HepG2 (cell line): ENCODE data around the gene ARHGAP26. TPM values are rescaled to one million over a fixed set of nuclear protein-coding genes. Genes with fewer than 3 reads are reported as not detected.

Experiments used
- ATAC-seq: fragments of 200-7000 bp; cut with Tn5 transposase; 3 replicates; pipeline ENCODE4 v1.9.1; 2020; ENCODE audit warnings: mild to moderate bottlenecking, moderate library complexity
- BruUV-seq: library from RNA; stranded (reverse); fragments of 400-500 nt; replicated peaks from 2 replicates; lab custom pipeline; 2021; lab: Mats Ljungman, UMichigan
- CTCF ChIA-PET: fragments of 300-600 bp; formaldehyde crosslinking; extraction: SDS; loops from one replicate; lab custom pipeline; 2021; ENCODE audit warnings: low total read pairs, inconsistent platforms, low intra/inter-chr PET ratio; lab: Yijun Ruan, JAX
- POLR2A ChIA-PET: fragments of 350-600 bp; sonication (Branson Sonifier 250); formaldehyde crosslinking; loops from one replicate; lab custom pipeline; 2020; ENCODE audit warnings: antibody characterized with exemption, inconsistent platforms; lab: Yijun Ruan, JAX
- DNase-seq: peaks from one replicate; pipeline ENCODE4 v3.0.0-alpha.2; 2015; ENCODE audit warnings: low spot score
- FAIRE-seq: peaks from 3 replicates; lab custom pipeline; 2011; peaks lifted over from hg19 to GRCh38; lab: Jason Lieb, UNC
- H2AFZ ChIP-seq: one replicate; pipeline ENCODE4 v1.6.1; 2011; ENCODE audit warnings: low read length, inconsistent platforms
- H3K27ac ChIP-seq: fragments of 300-600 bp; 3 replicates; pipeline ENCODE4 v1.8.0; 2011; ENCODE audit warnings: mixed run types, mild to moderate bottlenecking, mixed read lengths, low read length, inconsistent platforms; ENCODE audit not compliant: insufficient read depth; ENCODE audit errors: extremely low read length
- H3K27me3 ChIP-seq, 2 experiments: fragments of 200-600 bp in 1 of 2; 2 replicates in 1 of 2; 3 replicates in 1 of 2; pipeline versions ENCODE4 v1.6.0 to v1.8.0; 2011; ENCODE audit warnings: low read length in 2 of 2, mild to moderate bottlenecking in 2 of 2, moderate library complexity in 2 of 2, inconsistent platforms in 1 of 2; ENCODE audit not compliant: insufficient read depth in 2 of 2, control insufficient read depth in 1 of 2
- H3K36me3 ChIP-seq, 2 experiments: fragments of 200-600 bp in 1 of 2; replicated peaks in 1 of 2; 2 replicates in 1 of 2; 3 replicates in 1 of 2; pipeline versions ENCODE4 v1.5.1 to v1.8.0; 2011; ENCODE audit warnings: low read length in 2 of 2, inconsistent platforms in 1 of 2; ENCODE audit not compliant: insufficient read depth in 2 of 2, control insufficient read depth in 1 of 2
- H3K4me1 ChIP-seq: 2 replicates; pipeline ENCODE4 v1.5.1; 2012; ENCODE audit warnings: low read length, inconsistent platforms; ENCODE audit not compliant: insufficient read depth
- H3K4me2 ChIP-seq: 2 replicates; pipeline ENCODE4 v1.6.0; 2011; ENCODE audit warnings: low read depth, low read length, inconsistent platforms
- H3K4me3 ChIP-seq, 3 experiments: fragments of 200-600 bp in 1 of 3; sonication (generic), shearing (Covaris generic) in 1 of 3; replicated peaks in 1 of 3; 2 replicates each; pipeline ENCODE4 v1.5.1; 2011 to 2016; ENCODE audit warnings: low read length in 3 of 3, inconsistent platforms in 2 of 3, low read depth in 2 of 3, mild to moderate bottlenecking in 2 of 3, control low read depth in 1 of 3, mixed read lengths in 1 of 3; ENCODE audit not compliant: insufficient read depth in 1 of 3
- H3K79me2 ChIP-seq: one replicate; pipeline ENCODE4 v1.6.1; 2011; ENCODE audit warnings: low read length, inconsistent platforms; ENCODE audit not compliant: insufficient read depth
- H3K9ac ChIP-seq: 2 replicates; pipeline ENCODE4 v1.6.0; 2011; ENCODE audit warnings: mild to moderate bottlenecking, low read depth, low read length, inconsistent platforms; ENCODE audit not compliant: insufficient read depth
- H3K9me3 ChIP-seq: 2 replicates; pipeline ENCODE4 v1.5.1; 2012; ENCODE audit warnings: mild to moderate bottlenecking, low read length
- H4K20me1 ChIP-seq: 2 replicates; pipeline ENCODE4 v1.6.0; 2011; ENCODE audit warnings: inconsistent platforms, mild to moderate bottlenecking, low read length, moderate library complexity; ENCODE audit not compliant: insufficient read depth
- ARNTL ChIP-seq: sonication (generic); formaldehyde crosslinking; IDR thresholded peaks from 2 replicates; pipeline ENCODE4 v1.4.0; 2020; ENCODE audit warnings: mild to moderate bottlenecking, missing genetic modification reagents
- ASH2L ChIP-seq: fragments of 300-600, 200-600 bp; sonication (generic); IDR thresholded peaks from 2 replicates; pipeline ENCODE4 v1.7.0; 2017; ENCODE audit warnings: low read depth, mild to moderate bottlenecking, moderate library complexity, mixed read lengths, low read length; ENCODE audit not compliant: insufficient read length
- CBX1 ChIP-seq: IDR thresholded peaks from one replicate; pipeline ENCODE4 v1.6.1; 2016; ENCODE audit warnings: antibody characterized with exemption, low read depth
- HOXA3 ChIP-seq: sonication (generic); formaldehyde crosslinking; IDR thresholded peaks from 2 replicates; pipeline ENCODE4 v1.5.0; 2020; ENCODE audit warnings: missing genetic modification reagents
- KDM5A ChIP-seq: fragments of 200-600 bp; sonication (generic); IDR thresholded peaks from 2 replicates; pipeline ENCODE4 v1.7.0; 2018; ENCODE audit warnings: antibody characterized with exemption, mild to moderate bottlenecking, low read length, borderline replicate concordance
- MAZ ChIP-seq, 2 experiments: sonication (generic) in 1 of 2; formaldehyde crosslinking in 1 of 2; IDR thresholded peaks; 2 replicates each; pipeline versions ENCODE4 v1.5.0 to v1.6.1; 2012 to 2020; ENCODE audit warnings: low read depth in 2 of 2, mild to moderate bottlenecking in 2 of 2, borderline replicate concordance in 1 of 2, improper control_type of control experiment in 1 of 2, low read length in 1 of 2, missing genetic modification reagents in 1 of 2, moderate library complexity in 1 of 2
- POGK ChIP-seq: sonication (generic); formaldehyde crosslinking; conservative IDR thresholded peaks from 2 replicates; pipeline ENCODE4 v1.8.0; 2022; ENCODE audit warnings: mild to moderate bottlenecking, moderate library complexity, missing genetic modification reagents
- POLR2AphosphoS5 ChIP-seq: IDR thresholded peaks from 2 replicates; pipeline ENCODE4 v1.6.1; 2012; ENCODE audit warnings: low read depth, low read length
- TAF15 ChIP-seq: fragments of 200-400 bp; formaldehyde crosslinking; IDR thresholded peaks from one replicate; pipeline ENCODE4 v1.6.1; 2018; ENCODE audit warnings: mild to moderate bottlenecking, low read depth, low read length; ENCODE audit not compliant: poor library complexity, severe bottlenecking
- YY1 ChIP-seq: IDR thresholded peaks from 2 replicates; pipeline ENCODE4 v1.6.1; 2011; ENCODE audit warnings: low read length, low read depth, moderate library complexity, mild to moderate bottlenecking; ENCODE audit not compliant: insufficient read depth, insufficient replicate concordance
- ZNF101 ChIP-seq: sonication (generic); formaldehyde crosslinking; IDR thresholded peaks from 2 replicates; pipeline ENCODE4 v1.4.0; 2020; ENCODE audit warnings: mild to moderate bottlenecking, low read depth, missing genetic modification reagents, borderline replicate concordance
- ZNF280D ChIP-seq: sonication (generic); formaldehyde crosslinking; IDR thresholded peaks from 2 replicates; pipeline ENCODE4 v1.5.1; 2020; ENCODE audit warnings: mild to moderate bottlenecking, missing genetic modification reagents
- ZNF383 ChIP-seq: sonication (generic); formaldehyde crosslinking; IDR thresholded peaks from 2 replicates; pipeline ENCODE4 v1.4.0; 2020; ENCODE audit warnings: missing genetic modification reagents, mild to moderate bottlenecking, borderline replicate concordance
- ZNF446 ChIP-seq: sonication (generic); formaldehyde crosslinking; IDR thresholded peaks from 2 replicates; pipeline ENCODE4 v1.5.0; 2020; ENCODE audit warnings: mild to moderate bottlenecking, missing genetic modification reagents
- ZNF670 ChIP-seq: sonication (generic); formaldehyde crosslinking; IDR thresholded peaks from 2 replicates; pipeline ENCODE4 v1.8.0; 2022; ENCODE audit warnings: mild to moderate bottlenecking, missing genetic modification reagents, borderline replicate concordance
- ZNF766 ChIP-seq: sonication (generic); formaldehyde crosslinking; IDR thresholded peaks from 2 replicates; pipeline ENCODE4 v1.5.0; 2020; ENCODE audit warnings: missing genetic modification reagents, borderline replicate concordance
- in situ Hi-C: cut with HindIII; loops from 2 replicates; pipeline ENCODE4 v1.10.0; 2017; ENCODE audit warnings: low pct_unique_long_range_greater_than_20kb; ENCODE audit not compliant: extremely low pct_ligation_motif_present
- intact Hi-C: fragments of 100-400 bp; cut with micrococcal nuclease; formaldehyde crosslinking; loops from one replicate; pipeline ENCODE4 v1.10.0; 2022; ENCODE audit not compliant: unreplicated experiment
- polyA plus RNA-seq, 8 experiments: library from polyadenylated mRNA; depleted of rRNA in 3 of 8; stranded (reverse) in 7 of 8; unstranded in 1 of 8; fragments of >200 nt; fragmentation: Illumina TruSeq in 4 of 8; extraction: Trizol in 4 of 8; gene quantifications; 2 replicates each; pipeline versions ENCODE4 v1.2.1 to v1.2.3, GENCODE V29; 2011 to 2016; ENCODE audit warnings: low read depth in 4 of 8, missing spikeins in 1 of 8, mixed read lengths in 1 of 8; ENCODE audit not compliant: insufficient read depth in 1 of 8
- total RNA-seq, 5 experiments: library from RNA; depleted of rRNA; stranded (reverse); fragments of >200 nt; fragmentation: Illumina TruSeq; extraction: Trizol; gene quantifications; 2 replicates each; pipeline ENCODE4 v1.2.3, GENCODE V29; 2016; ENCODE audit warnings: low read depth in 1 of 5

Gene ARHGAP26
- total and polyA plus RNA-seq, 2 of the 13 experiments (the other 11 are each of a cell fraction or from before 2014, with no cell fraction given) = 9.6 to 18.2 TPM

GRCh38 chr5:142947427-142947709 lies 177.2 kb downstream of the ARHGAP26 start:
- ChIA-PET CTCF (no interaction called here), POLR2A (interaction anchor here (0.6 kb wide), 1 partner anchor 623 kb away, joined by 3 read pairs; no protein-coding TSS in a partner anchor)
- no peak overlapping the region for H3K9ac ChIP-seq
- no peak overlapping the region for H2AFZ ChIP-seq
- H3K4me3 ChIP-seq = no peak overlapping the region
- no peak overlapping the region for H3K4me2 ChIP-seq
- FAIRE-seq (no peak), ATAC-seq (no peak), DNase-seq (no peak)
- no peaks in the 10 kb centered on the region for H3K36me3 ChIP-seq
- no peaks in the 10 kb centered on the region for H4K20me1 ChIP-seq
- no peak overlapping the region for H3K27ac ChIP-seq
- H3K79me2 ChIP-seq = no peaks in the 10 kb centered on the region
- TF ChIP-seq POLR2AphosphoS5 (no peak), ZNF766 (CRISPR knock-in tag) (no peak), POGK (CRISPR knock-in tag) (no peak), YY1 (no peak), TAF15 (no peak), ZNF280D (CRISPR knock-in tag) (no peak), HOXA3 (CRISPR knock-in tag) (no peak), CBX1 (no peak), ASH2L (no peak), ZNF446 (CRISPR knock-in tag) (no peak), ZNF101 (no peak), KDM5A (no peak), ARNTL (CRISPR knock-in tag) (no peak), MAZ (IDR thresholded peaks at IDR 0.05; ENCODE audit: borderline replicate concordance, low read depth, low read length) (no peak), MAZ (CRISPR knock-in tag; IDR thresholded peaks at IDR 0.05; ENCODE audit: low read depth) (no peak), ZNF670 (no peak), ZNF383 (CRISPR knock-in tag) (no peak)
- no peaks in the 10 kb centered on the region for H3K27me3 ChIP-seq
- intact Hi-C loops = no loop called here
- in situ Hi-C loops = no loop called here
- H3K4me1 ChIP-seq = no peaks in the 10 kb centered on the region
- H3K9me3 ChIP-seq = no peaks in the 10 kb centered on the region
- no TSS peak for BruUV-seq
